Activated T-cell treated with anti-CD3 and anti-CD28 coated beads, Interleukin-2, amount 50 U/mL, for 72 hours (primary cell): ENCODE data around the gene SDR9C7. TPM values are rescaled to one million over a fixed set of nuclear protein-coding genes. Genes with fewer than 3 reads are reported as not detected.
"Not testable (repeated sequence)": the region's sequence is repeated elsewhere in the genome, so short reads cannot be mapped to it uniquely, and the experiment has no call there.

Experiments used
- ATAC-seq, 2 donors: fragments of 150-1000 bp; cut with Tn5 transposase; replicated peaks in 1 of 2; 2 replicates each; pipeline ENCODE4 v1.10.0; 2021; ENCODE audit warnings: moderate library complexity in 2 of 2, mild to moderate bottlenecking in 1 of 2
- DNase-seq, 2 donors: peaks; one replicate each; pipeline ENCODE4 v3.0.0; 2021 to 2022; ENCODE audit warnings: mixed read lengths in 1 of 2
- H3K27ac Mint-ChIP-seq: one replicate; pipeline ENCODE4 v1.8.0; 2022; ENCODE audit warnings: mild to moderate bottlenecking, moderate library complexity, mixed read lengths
- H3K27me3 Mint-ChIP-seq: one replicate; pipeline ENCODE4 v1.8.0; 2022; ENCODE audit warnings: low read depth, mixed read lengths
- H3K36me3 Mint-ChIP-seq, 2 donors: one replicate each; pipeline ENCODE4 v1.8.0; 2022; ENCODE audit warnings: mixed read lengths in 2 of 2, mild to moderate bottlenecking in 1 of 2; ENCODE audit not compliant: insufficient read depth in 2 of 2
- H3K4me1 Mint-ChIP-seq: one replicate; pipeline ENCODE4 v1.8.0; 2022; ENCODE audit warnings: low read depth, mixed read lengths
- H3K4me3 Mint-ChIP-seq, 2 donors: one replicate each; pipeline ENCODE4 v1.8.0; 2022; ENCODE audit warnings: mild to moderate bottlenecking in 2 of 2, mixed read lengths in 2 of 2, moderate library complexity in 2 of 2
- H3K9me3 Mint-ChIP-seq, 2 donors: one replicate each; pipeline ENCODE4 v1.8.0; 2022; ENCODE audit warnings: mixed read lengths in 2 of 2
- total RNA-seq, 2 donors: library from RNA; stranded (reverse); gene quantifications; one replicate each; pipeline ENCODE4 v1.2.3, GENCODE V29; 2022

Gene SDR9C7
- total RNA-seq, 2 donors from 2014 or later, result 0.14 TPM; not detected in 1

GRCh38 chr12:56963557-56963956 lies 29.3 kb upstream of the SDR9C7 start:
- H3K27me3 Mint-ChIP-seq, H3K9me3 Mint-ChIP-seq, H3K27ac Mint-ChIP-seq, H3K36me3 Mint-ChIP-seq, H3K4me1 Mint-ChIP-seq, DNase-seq, H3K4me3 Mint-ChIP-seq, ATAC-seq: not testable (repeated sequence)

GRCh38 chr12:56962247-56962646 lies 28.0 kb upstream of the SDR9C7 start:
- not testable (repeated sequence) for H3K27me3 Mint-ChIP-seq, H3K36me3 Mint-ChIP-seq, DNase-seq, ATAC-seq, H3K4me1 Mint-ChIP-seq, H3K4me3 Mint-ChIP-seq, H3K9me3 Mint-ChIP-seq, H3K27ac Mint-ChIP-seq

- H3K9me3 Mint-ChIP-seq, result peaks cover 0 to 3% of the 10 kb centered on the region in 2 donors
Measured at GRCh38 chr12:56958422-56958821, 24.2 kb upstream of the SDR9C7 start.

GRCh38 chr12:56957229-56958052 lies 23.2 kb upstream of the SDR9C7 start, which contains the start of gene RDH16:
TSS of gene RDH16 (minus strand) at chr12:56957608. CDS start at chr12:56957462, 146 bp downstream.
- no peak within 1 kb of the TSS for H3K4me3 Mint-ChIP-seq
- no peaks in the 10 kb centered on the region for H3K4me1 Mint-ChIP-seq
- H3K9me3 Mint-ChIP-seq, result peaks cover 0 to 3% of the 10 kb centered on the region in 2 donors
- H3K27ac Mint-ChIP-seq, result no peak within 1 kb of the TSS
- ATAC-seq (no peak), DNase-seq (no peak)
- H3K27me3 Mint-ChIP-seq, result peaks cover 5% of the 10 kb centered on the region
- H3K36me3 Mint-ChIP-seq, result peaks cover 0 to 6% of the 10 kb centered on the region in 2 donors

More at GRCh38 chr12:56958422-56958821, 24.2 kb upstream of the SDR9C7 start:
- Mint-ChIP-seq H3K36me3 (peaks cover 0 to 6% of the 10 kb centered on the region in 2 donors), H3K4me1 (no peaks in the 10 kb centered on the region), H3K4me3 (no peak overlapping the region), H3K27ac (no peak overlapping the region), H3K27me3 (peaks cover 5% of the 10 kb centered on the region)
- ATAC-seq (no peak), DNase-seq (no peak)

GRCh38 chr12:56955631-56956256 lies 21.5 kb upstream of the SDR9C7 start:
- no peaks in the 10 kb centered on the region for H3K4me1 Mint-ChIP-seq
- H3K27me3 Mint-ChIP-seq, result no peaks in the 10 kb centered on the region
- no peak for DNase-seq
- H3K27ac Mint-ChIP-seq, result no peak overlapping the region
- no peak for ATAC-seq
- no peak overlapping the region for H3K4me3 Mint-ChIP-seq
- peaks cover 0 to 6% of the 10 kb centered on the region in 2 donors for H3K36me3 Mint-ChIP-seq
- no peaks in the 10 kb centered on the region for H3K9me3 Mint-ChIP-seq

- ATAC-seq (no peak), DNase-seq (no peak)
- H3K36me3 Mint-ChIP-seq, result peaks cover 0 to 6% of the 10 kb centered on the region in 2 donors
- H3K4me3 Mint-ChIP-seq, result no peak overlapping the region
- H3K4me1 Mint-ChIP-seq, result no peaks in the 10 kb centered on the region
- H3K9me3 Mint-ChIP-seq, result no peaks in the 10 kb centered on the region
- H3K27me3 Mint-ChIP-seq, result no peaks in the 10 kb centered on the region
- no peak overlapping the region for H3K27ac Mint-ChIP-seq
Measured at GRCh38 chr12:56954958-56955355, 20.7 kb upstream of the SDR9C7 start.

GRCh38 chr12:56954057-56954957 lies 20.1 kb upstream of the SDR9C7 start:
- no peaks in the 10 kb centered on the region for H3K4me1 Mint-ChIP-seq
- no peak for ATAC-seq
- H3K9me3 Mint-ChIP-seq, result no peaks in the 10 kb centered on the region
- peaks cover 0 to 6% of the 10 kb centered on the region in 2 donors for H3K36me3 Mint-ChIP-seq
- DNase-seq, result no peak
- no peak overlapping the region for H3K27ac Mint-ChIP-seq
- H3K27me3 Mint-ChIP-seq, result no peaks in the 10 kb centered on the region
- H3K4me3 Mint-ChIP-seq, result no peak overlapping the region

GRCh38 chr12:56953314-56953713 lies 19.1 kb upstream of the SDR9C7 start:
- no peak overlapping the region for H3K27ac Mint-ChIP-seq

GRCh38 chr12:56951582-56952339 lies 17.6 kb upstream of the SDR9C7 start:
- no peaks in the 10 kb centered on the region for H3K9me3 Mint-ChIP-seq
- no peak overlapping the region for H3K27ac Mint-ChIP-seq
- no peaks in the 10 kb centered on the region for H3K27me3 Mint-ChIP-seq
- ATAC-seq (no peak), DNase-seq (no peak)
- H3K4me3 Mint-ChIP-seq, result no peak overlapping the region
- no peaks in the 10 kb centered on the region for H3K36me3 Mint-ChIP-seq
- no peaks in the 10 kb centered on the region for H3K4me1 Mint-ChIP-seq

More at GRCh38 chr12:56953314-56953713, 19.1 kb upstream of the SDR9C7 start:
- H3K27me3 Mint-ChIP-seq, result no peaks in the 10 kb centered on the region
- DNase-seq (no peak), ATAC-seq (no peak)
- no peaks in the 10 kb centered on the region for H3K4me1 Mint-ChIP-seq
- H3K4me3 Mint-ChIP-seq, result no peak overlapping the region
- H3K36me3 Mint-ChIP-seq, result peaks cover 0 to 6% of the 10 kb centered on the region in 2 donors
- H3K9me3 Mint-ChIP-seq, result no peaks in the 10 kb centered on the region

- Mint-ChIP-seq H3K27ac (no peak overlapping the region), H3K27me3 (peaks cover 3% of the 10 kb centered on the region), H3K9me3 (no peaks in the 10 kb centered on the region), H3K36me3 (no peaks in the 10 kb centered on the region), H3K4me1 (no peaks in the 10 kb centered on the region), H3K4me3 (no peak overlapping the region)
- DNase-seq (no peak), ATAC-seq (no peak)
Measured at GRCh38 chr12:56948881-56949280, 14.7 kb upstream of the SDR9C7 start.

GRCh38 chr12:56948457-56948777 lies 14.2 kb upstream of the SDR9C7 start:
- Mint-ChIP-seq H3K4me3 (no peak overlapping the region), H3K36me3 (no peaks in the 10 kb centered on the region), H3K27me3 (peaks cover 7% of the 10 kb centered on the region), H3K4me1 (no peaks in the 10 kb centered on the region), H3K27ac (no peak overlapping the region), H3K9me3 (no peaks in the 10 kb centered on the region)
- ATAC-seq (no peak), DNase-seq (no peak)

GRCh38 chr12:56947633-56948456 lies 13.6 kb upstream of the SDR9C7 start:
- H3K9me3 Mint-ChIP-seq, result no peaks in the 10 kb centered on the region
- peaks cover 13% of the 10 kb centered on the region for H3K27me3 Mint-ChIP-seq
- H3K4me3 Mint-ChIP-seq, result no peak overlapping the region
- no peaks in the 10 kb centered on the region for H3K36me3 Mint-ChIP-seq
- H3K4me1 Mint-ChIP-seq, result no peaks in the 10 kb centered on the region
- DNase-seq, result no peak
- H3K27ac Mint-ChIP-seq, result no peak overlapping the region
- no peak for ATAC-seq
